GM18520 (cell line): Measurements from ENCODE around the gene TMEM9.
"Not testable (repeated sequence)": the region's sequence is repeated elsewhere in the genome, so short reads cannot be mapped to it uniquely, and the experiment has no call there.

ENCODE experiments used
- ATAC-seq: cut with Tn5 transposase; IDR thresholded peaks from one replicate; pipeline ENCODE4 v1.9.1; 2021; ENCODE audit not compliant: unreplicated experiment

TMEM9 gene

DNA sequence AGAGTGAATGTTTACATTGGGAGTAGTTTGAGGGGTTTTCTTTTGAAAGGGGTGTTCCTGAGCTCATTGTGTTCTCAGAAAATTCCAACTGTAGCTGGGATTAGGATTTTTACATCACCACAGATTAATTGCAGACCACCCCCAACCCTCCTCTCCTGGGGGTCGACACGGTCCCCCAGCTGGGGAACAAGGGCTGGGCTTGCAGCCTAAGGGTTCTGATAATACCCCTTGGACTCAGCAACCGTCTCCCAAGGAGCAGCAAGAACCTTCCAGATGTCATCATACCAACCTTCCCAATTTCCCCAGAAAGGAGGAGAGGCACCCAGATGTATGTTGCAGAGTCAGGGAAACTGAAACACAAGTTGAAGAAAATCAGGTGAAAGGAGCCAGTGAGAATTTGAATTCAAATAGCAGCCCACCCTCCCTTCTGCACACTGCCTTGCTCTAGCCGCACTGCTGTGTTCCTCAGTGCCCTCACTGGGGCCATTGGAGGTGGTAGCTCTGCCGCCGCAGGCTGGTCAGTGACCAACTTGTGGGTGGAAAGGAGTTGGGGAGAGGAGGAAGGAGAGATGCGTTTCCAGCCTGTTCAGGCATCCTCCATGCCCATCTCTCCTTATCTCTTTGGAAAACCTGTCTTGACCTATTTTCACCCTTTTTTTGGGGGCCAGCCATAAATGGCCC lies 21.7 kb upstream of the TMEM9 start:
- ATAC-seq = no peak

DNA sequence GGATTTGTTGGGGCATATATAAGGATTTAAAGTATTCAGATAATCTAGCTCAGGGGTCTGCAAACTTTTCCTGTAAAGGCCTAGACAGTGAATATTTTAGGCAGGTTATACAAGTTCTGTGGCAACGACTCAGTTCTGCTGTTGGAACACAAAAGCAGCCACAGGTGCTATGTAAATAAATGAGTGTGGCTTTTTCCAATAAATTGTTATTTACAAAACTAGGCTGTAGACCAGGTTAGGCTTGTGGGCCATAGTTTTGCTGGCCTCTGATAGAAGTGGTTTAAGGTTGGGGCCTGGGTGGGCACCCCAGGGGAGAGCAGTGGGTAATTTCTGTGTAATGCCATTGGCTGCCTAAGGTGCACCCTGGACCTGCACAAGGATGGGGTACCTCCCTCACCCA lies 19.5 kb upstream of the TMEM9 start:
- ATAC-seq = no peak

DNA sequence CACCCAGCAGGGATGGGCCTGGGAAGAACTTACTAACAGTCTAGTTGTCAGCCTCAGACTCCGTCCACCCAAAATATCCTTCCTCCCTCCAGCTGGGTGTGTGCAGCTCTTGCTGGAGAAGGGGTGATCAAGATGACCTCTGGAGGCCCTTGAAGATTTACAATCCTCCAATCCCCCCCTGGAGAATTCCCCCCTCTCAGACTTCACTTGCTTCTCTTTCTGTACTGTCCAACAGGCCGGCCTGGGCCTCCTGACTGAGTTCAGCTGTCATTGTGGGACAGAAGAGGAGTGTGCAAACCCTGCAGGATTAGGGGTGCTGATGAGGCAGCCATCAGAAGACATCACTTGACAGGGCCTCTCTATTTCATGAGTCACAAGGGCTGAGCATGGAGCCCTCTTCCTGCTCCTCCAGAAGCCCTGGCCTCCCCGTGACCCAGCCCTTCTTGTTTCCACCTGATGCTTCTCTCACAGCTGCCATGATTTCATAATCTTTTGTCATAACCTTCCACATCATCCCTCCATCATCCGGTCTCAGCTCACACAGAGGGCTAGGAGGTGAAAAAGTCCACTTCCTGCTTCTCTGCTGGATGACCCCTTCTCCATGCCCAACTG lies 18.8 kb upstream of the TMEM9 start:
- ATAC-seq = no peak

DNA sequence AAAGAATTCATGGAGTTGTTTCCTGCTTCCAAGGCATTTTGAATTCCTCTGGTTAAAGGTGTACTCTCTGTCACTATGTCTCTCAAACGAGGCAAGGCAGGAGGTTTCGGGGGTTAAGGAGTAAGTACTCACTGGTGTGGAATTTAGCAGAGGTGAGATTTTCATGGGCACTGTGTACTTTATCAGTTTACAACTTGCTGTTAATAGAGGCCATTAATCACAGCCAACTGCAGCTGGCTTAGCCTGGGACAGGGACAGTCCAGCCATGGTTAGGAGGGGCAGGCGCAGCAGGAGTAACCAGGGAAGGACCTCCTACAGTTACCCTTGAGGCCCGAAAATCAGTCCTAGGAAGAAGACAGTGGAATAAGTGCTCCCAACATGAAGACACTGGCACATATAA lies 18.1 kb upstream of the TMEM9 start:
- ATAC-seq = no peak

DNA sequence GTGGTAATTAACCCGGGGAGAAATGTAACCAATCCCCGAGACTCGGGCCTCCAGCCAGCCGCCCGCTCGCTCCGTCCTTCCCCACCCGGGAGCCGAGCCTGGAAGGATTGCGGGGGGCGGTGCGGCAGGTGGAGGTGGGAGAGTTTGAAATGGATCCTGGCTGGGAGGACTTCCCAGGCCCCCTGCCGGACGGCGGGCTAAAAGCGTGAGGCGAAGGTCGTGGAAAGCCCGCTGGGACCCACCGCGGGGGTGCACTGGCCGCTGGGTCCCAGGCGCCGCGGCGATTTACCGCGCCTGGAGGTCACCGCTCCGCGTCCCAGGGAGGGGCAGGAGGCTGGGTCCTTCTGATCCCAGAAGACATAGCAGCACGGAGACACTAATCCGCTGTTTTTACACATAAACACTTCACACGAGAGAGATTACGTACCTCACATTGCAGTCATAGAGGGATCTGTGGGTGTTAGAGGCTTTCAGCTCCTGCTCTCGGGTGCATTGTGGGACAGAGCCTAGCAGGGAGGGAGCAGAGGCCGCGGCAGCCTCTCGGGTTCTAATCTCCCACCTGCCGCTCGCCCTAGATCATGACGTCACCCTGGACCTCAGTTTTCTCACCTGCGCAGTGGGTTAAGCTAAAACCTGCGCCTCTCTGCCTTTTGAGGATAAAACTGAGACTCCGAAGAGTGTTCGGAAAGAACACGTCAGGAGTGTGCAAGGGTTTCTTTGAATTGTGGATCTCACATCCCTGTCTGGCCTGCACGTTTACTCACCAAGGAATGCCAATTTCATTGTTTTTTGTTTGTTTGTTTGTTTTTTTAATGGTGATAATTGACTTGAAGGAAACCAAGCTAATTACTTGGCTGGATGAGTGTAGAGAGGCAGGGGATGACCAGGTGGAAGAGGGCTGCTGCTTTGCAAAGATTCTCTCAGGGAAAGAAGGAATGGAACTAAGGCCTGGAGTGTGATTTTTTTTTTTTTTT lies 17.1 kb upstream of the TMEM9 start:
- peak; percentile 15 for ATAC-seq

DNA sequence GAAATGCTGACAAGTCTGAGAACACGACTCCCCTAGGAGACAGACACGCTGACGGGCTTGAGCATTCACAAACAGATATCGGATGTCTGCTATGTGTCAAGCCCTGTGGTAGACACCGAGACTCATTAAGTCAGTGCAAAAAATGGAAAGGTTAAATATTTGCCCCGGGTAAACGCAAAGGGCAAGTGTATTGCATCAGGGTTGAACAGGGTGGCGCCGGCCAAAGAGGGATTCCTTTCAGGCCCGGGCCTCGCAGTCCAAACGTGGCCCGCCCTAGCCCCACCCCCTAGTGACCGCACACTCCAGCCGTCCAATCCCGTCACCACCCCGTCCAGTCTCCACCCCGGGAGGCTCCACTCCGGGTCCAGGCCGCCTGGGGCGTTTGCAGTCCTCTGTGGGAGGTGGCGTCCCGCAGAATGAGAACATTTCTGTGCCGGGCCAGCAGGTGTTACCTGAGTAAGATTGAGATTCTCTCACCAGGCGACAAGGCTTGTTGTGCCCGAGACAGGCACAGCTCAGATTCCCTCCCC lies 16.3 kb upstream of the TMEM9 start:
- peak; percentile 87 for ATAC-seq

DNA sequence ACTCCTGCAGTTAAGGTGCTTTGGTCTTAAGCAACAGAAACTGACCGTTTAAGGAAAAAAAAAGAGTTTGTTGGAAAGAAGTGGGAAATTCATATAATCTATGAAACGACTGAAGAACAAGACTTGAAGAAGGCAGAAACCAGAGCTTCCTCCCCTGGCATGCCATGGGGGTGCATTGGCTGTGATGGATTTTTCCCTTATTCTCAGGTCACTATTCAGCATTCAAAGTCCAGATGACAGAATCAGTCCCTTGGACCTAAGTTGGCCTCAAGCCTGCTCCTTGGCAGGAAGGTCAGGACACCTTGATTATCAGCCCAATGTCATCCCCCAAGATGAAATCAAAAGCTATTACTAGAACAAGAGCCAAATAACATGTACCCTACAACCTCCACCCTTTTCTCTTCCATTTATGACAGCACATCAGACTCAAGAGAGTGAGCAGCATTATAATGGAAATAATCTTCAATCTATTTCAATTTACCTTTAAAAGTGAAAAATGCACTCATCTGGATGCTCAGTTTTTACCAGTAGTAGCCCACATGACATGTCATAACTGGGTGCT lies 15.8 kb upstream of the TMEM9 start:
- no peak for ATAC-seq

DNA sequence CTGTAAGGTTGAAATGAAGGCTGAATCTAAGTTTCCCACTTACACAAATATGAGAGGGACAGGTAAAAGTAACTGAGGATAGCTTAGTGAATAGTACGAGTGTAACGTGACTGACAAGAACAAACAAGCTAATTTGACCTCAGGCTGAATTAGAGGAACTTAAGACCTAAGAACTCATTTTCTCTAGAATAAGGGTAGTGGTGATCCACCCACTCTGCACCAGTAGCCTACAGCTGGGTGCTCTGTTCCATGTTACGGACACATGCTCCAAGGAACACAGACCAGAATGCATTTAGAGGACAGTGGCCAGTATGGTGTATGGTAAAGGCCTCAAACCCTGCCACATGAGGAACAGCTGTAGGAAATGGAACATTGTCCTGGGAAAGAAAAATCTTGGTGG lies 14.9 kb upstream of the TMEM9 start:
- no peak for ATAC-seq

DNA sequence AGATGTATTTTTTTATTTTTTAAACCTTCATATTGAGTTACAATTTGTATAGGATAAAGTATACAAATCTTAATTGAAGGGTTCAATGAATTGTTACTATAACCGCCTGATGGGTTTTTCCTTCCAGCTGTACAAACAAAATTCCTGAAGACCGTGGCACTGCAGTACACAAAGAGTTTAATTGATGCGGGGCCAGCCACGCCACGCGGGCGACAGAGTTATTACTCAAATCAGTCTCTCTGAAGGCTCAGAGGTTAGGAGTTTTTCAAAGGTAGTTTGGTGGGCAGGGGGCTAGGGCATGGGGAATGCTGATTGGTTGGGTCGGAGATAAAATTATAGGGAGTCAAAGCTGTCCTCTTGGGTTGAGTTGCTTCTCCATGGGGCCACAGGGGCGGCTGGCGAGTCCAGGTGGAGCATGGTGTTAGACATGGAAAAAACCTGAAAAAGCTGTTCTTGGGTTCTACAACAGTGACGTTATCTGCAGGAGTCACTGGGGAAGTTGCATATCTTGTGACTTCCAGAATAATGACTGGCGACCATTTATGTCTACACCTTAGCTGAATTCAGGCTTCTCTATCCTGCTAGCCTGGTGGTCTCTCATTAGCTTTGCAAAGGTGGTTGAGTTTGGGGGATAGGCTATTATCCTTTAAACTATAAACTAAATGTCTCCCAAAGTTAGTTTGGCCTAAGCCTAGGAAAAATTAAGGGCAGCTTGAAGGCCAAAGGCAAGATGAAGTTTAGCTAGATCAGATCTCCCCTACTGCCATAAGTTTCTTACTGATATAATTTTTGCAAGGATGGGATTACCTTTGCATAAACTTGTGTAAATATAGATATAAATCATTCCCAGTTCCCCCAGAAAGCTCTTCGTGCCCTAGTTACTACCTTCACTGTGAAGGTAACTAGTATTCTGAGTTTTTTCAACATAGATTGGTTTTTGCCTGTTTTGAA lies 13.0 kb upstream of the TMEM9 start:
- ATAC-seq = no peak

DNA sequence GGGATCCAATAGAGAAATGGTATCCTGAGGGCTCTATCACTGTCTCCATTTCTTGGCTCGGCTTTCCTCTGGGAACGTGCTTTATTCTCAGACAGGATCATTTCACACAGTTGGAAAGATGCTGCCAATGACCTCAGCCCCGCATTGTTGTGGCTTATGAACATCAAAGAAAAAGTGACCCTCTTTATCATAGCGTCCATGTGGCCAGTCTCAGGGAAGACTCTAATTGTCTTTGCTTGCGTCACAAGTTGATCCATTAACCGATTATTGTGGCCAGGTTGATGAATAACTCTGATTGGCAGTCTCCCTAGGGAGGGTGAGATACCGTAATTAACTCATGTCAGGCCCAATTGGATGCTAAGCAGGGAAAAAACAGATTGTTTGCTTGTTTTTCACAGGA lies 10.4 kb upstream of the TMEM9 start:
- no peak for ATAC-seq

DNA sequence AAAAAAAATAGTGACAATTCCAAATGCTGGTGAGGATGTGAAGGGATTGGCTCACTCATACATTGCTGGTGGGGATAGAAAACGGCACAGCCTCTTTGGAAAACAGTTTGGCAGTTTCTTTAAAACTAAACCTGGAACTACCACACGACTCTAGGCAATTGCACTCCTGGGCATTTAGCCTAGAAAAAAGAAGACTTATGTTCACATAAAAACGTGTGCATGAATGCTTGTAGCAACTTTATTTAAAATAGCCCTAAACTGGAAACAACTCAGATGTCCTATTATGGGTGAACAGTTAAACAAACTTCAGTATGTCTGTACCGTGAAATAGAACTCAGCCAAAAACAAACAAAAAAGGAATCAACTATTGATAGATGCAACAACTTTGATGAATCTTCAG lies 9.4 kb upstream of the TMEM9 start:
- no peak for ATAC-seq

DNA sequence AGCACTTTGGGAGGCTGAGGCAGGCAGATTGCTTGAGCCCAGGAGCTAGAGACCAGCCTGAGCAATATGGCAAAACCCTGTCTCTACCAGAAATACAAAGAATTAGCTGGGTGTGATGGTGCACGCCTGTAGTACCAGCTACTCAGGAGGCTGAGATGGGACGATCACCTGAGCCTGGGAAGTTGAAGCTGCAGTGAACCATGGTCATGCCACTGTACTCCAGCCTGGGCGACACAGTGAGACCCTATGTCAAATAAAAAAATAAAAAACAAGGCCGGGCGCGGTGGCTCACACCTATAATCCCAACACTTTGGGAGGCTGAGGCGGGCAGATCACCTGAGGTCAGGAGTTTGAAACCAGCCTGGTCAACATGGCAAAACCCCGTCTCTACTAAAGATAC lies 8.8 kb upstream of the TMEM9 start:
- ATAC-seq = not testable (repeated sequence)

DNA sequence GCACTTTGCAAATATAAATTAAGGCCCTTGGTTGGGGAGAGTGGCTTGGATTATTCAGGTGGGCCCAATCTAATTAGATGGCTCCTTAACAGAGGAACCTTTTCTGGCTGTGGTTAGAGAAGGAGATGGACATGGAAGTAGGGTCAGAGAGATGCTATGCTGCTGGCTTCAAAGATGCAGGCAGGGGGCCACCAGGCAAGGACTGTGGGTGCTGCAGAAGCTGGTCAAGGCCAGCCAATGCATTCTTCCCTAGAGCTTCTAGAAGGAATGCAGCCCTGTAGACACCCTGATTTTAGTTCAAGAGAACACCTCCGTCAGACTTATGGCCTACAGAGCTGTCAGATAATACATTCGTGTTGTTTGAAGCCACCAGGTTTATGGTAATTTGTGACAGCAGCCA lies 3.7 kb upstream of the TMEM9 start:
- ATAC-seq = no peak

DNA sequence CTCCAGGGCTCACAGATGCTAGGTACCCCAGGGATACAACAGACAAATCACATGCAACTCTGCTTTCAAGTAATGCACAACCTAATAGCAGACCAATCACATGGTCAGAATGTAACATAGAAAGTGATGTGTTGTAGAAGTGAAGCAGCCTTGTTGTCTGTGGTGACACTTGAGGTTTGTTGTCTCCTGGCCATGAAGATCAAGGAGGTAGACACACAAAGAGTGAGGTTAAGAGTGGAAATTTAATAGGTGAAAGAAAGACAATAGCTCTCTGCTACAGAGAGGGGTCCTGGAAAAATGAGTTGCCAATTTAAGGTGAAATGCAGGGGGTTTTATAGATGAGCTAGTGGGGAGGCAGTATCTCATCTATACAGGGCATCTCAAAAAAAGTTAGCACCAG lies 2.5 kb upstream of the TMEM9 start:
- ATAC-seq = no peak

DNA sequence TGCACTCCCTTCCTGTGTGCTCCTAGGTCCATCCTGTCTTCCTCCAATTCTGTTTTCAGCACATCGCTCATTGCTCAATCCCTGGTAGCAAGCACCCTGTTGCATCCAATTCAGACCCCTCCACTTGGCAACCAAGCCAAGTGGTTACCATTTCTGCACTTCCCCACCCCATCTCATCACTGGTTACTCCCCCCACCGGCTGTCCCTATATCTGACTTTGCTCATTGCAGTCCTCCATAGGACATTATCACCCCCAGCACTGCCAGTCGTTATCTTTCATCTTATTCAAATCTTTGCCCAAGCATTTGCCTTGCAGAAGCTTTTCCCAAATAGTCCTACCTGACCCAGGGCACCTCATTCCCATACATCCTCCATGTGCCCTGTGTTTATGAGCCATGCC lies 2.1 kb upstream of the TMEM9 start:
- no peak for ATAC-seq

DNA sequence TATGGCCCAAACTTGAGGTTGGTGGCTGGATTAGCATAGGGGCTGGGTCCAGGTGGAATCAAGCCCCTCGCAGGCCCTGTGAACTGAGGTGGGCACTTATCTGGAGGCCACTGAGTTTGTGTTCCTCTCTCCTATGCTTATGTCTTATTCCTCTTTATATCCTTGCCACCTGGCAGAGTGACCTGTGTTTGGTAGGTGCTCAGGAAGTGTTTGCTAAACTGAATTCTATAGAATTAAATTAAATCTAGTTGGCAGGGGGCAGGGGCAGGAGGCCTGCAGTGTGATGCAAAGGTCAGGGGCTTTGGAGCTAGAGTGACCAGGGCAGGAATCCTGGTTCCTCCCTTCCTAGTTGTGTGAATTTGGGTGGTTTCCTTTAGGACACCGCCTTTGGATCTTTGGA lies 1.1 kb upstream of the TMEM9 start:
- no peak for ATAC-seq

DNA sequence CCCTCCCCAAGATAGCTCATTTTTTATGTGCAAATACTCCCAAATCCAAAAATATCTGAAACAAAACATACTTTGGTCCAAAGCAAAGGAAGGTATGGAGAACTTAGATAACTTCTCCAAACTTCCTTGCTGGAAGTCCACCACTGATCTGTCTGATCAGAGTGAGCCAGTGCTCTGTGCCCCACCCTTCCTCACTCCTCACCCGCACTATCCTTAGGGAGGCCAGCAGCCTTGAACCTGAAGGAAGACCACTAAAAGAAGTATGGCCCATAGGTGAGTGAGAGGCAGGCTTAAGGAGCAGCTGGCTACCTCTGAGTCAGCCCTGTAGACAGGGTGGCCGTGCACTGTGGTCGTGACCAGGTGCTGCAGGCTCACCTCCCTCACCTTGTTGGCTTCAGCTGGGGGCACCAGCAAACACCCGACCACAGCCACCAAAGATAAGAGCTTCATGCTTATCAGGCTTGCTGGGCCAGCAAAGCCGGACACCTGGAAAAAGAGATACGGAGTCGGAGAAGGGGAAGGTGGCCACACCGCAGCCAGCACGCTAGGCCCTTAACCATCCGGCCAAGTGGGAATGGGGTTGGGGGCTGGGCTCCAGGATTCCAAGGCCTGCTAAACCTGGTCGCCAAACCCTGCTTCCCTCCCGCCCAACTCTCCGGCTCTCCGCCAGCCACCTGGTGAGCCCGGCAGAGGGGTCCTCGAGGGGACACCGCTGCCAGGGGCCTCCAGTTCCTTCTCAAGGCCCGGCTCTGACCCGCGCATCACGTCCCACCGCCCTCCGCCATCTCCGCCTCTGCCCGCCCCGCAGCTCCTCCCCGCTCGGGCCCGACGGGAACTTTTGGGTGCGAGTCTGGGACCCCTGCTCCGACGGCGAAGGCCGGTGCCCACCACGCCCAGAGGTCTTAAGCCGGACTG lies 543 bp downstream of the TMEM9 start:
- peak; percentile 20 for ATAC-seq

DNA sequence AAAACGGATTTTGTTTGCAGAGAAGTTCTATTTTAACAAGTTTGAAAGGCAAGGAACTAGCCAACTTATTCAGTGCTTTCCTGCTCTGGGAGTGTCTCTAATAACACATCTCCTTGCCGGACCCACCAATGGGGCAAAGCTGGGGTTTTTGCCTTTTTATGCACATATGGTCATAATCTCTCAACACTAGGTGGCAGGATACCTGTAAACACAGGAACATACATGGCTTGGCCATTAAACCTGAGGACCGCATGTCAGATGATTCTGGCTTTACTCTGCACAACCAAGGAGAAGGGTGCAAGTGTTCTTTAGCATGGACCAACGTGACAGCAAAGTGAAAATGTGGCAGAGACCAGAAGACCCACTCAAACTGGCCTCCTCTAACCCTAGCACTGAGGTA lies 4.9 kb downstream of the TMEM9 start:
- no peak for ATAC-seq

DNA sequence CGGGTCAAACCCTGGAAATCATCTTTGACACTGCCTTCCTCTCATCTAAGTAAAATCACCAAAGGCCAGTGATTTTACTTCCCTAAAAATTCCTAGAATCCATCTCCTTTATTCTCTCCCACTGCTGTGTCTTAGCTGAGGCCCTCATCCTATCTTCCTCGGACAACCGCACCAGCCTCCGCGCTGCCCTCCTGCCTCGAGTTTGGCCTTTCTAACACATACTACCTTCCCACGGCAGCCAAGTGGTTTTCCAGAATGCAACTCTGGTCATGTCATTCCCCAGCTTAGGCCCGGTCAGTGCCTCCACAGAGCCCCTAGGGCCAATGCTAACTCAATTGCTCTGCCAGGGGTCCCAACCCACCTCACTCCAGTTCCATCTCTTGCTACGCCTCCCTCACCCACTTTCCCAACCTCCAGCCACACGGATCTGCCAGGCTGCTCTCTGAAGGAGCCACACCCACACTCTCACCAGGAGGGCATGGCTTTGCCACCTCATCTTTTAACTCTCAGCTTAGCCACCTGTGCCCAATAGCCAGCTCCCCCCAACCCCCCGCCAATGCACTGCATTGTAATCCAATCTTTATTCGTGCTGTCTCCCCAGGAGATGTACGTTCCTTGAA lies 6.8 kb downstream of the TMEM9 start:
- no peak for ATAC-seq
